ENCODE data around the gene SLIT3. TPM values are rescaled to one million over a fixed set of nuclear protein-coding genes. Genes with fewer than 3 reads are reported as not detected.
A peak's percentile ranks its signal among the peaks of the same experiment; 100 is the strongest.

The SLIT3 gene
- polyA plus RNA-seq, 1 of the 3 experiments (the other 2 are of a cell fraction) = 119 TPM

- TF ChIP-seq FOSL2 (IDR thresholded peaks at IDR 0.05; ENCODE audit: borderline replicate concordance, low read depth) = peak; percentile 66; the same call in 1 of the 2 replicates
These were observed 138.5 kb downstream of the SLIT3 start (continued) for GRCh38 chr5:169162407-169162806.

GRCh38 chr5:169161022-169161680 lies 139.8 kb downstream of the SLIT3 start:
- H3K4me2 ChIP-seq = peak overlapping the region; percentile 61
- H3K9me2 ChIP-seq = no peaks in the 10 kb centered on the region
- H2AFZ ChIP-seq (ENCODE audit: low read depth) = no peak overlapping the region
- H3K9me3 ChIP-seq = peaks cover 13% of the 10 kb centered on the region; the same call in 1 of the 2 replicates
- H4K20me1 ChIP-seq (ENCODE audit: insufficient read depth) = no peaks in the 10 kb centered on the region
- H3K4me1 ChIP-seq (ENCODE audit: control insufficient read depth in 1 of 2, insufficient read depth in 2 of 2, low read depth in 1 of 2, low read length in 1 of 2) = peaks cover 33 to 37% of the 10 kb centered on the region in 2 experiments
- no peaks in the 10 kb centered on the region for H3K27me3 ChIP-seq (ENCODE audit: insufficient read depth)
- no peak overlapping the region for H3K4me3 ChIP-seq (ENCODE audit: low read depth in 2 of 2, low read length in 1 of 2)
- ChIA-PET POLR2A (interaction anchor here (0.6 to 1.6 kb wide), 3 partner anchors 61 to 140 kb away, joined by 3 to 4 read pairs (median 3); partner anchors contain the start of gene SLIT3), CTCF (interaction anchor here (0.8 to 2.0 kb wide), 7 partner anchors 8 to 174 kb away, joined by 3 to 10 read pairs (median 4); no protein-coding TSS in a partner anchor)
- H3K27ac ChIP-seq (ENCODE audit: low read depth in 2 of 2, low read length in 1 of 2) = peak overlapping the region; percentile 90 to 97
- H3K79me2 ChIP-seq (ENCODE audit: insufficient read depth) = peaks cover 24% of the 10 kb centered on the region
- peaks cover 1 to 17% of the 10 kb centered on the region in 2 experiments for H3K36me3 ChIP-seq (replicated peaks in 1 of 2; ENCODE audit: control insufficient read depth in 1 of 2, insufficient read depth in 2 of 2, low read length in 1 of 2)
- peaks cover 55% of the 10 kb centered on the region for H3F3A ChIP-seq (replicated peaks; ENCODE audit: insufficient read depth)
- DNase-seq = peak; percentile 25
- peak overlapping the region; percentile 62 for H3K9ac ChIP-seq
- 15% methylated on average over 13 of the region's 13 CpGs for WGBS (ENCODE audit: low lambda C conversion rate)
- TF ChIP-seq NFIC (IDR thresholded peaks at IDR 0.05; ENCODE audit: borderline replicate concordance) (peak; percentile 97), GABPA (IDR thresholded peaks at IDR 0.05; ENCODE audit: low read depth) (no peak), TCF12 (IDR thresholded peaks at IDR 0.05) (peak; percentile 86), JUND (IDR thresholded peaks at IDR 0.05) (peak; percentile 75), RCOR1 (IDR thresholded peaks at IDR 0.05; ENCODE audit: low read length) (no peak), RAD21 (IDR thresholded peaks at IDR 0.05; ENCODE audit: low read length) (no peak), SMC3 (IDR thresholded peaks at IDR 0.05; ENCODE audit: low read depth, low read length) (0 out of 2 replicates have a peak, but pooled peaks have one; percentile 8), PBX3 (IDR thresholded peaks at IDR 0.05) (peak; percentile 92), EZH2phosphoT487 (IDR thresholded peaks at IDR 0.05; ENCODE audit: borderline replicate concordance, low read depth) (no peak), YY1 (IDR thresholded peaks at IDR 0.05; ENCODE audit: low read depth) (no peak), USF1 (IDR thresholded peaks at IDR 0.05; ENCODE audit: borderline replicate concordance, low read depth) (0 out of 2 replicates have a peak, but pooled peaks have one; percentile 10), ELF1 (IDR thresholded peaks at IDR 0.05) (no peak), POLR2AphosphoS5 (IDR thresholded peaks at IDR 0.05; ENCODE audit: low read depth, low read length) (peak; percentile 51), GATA2 (CRISPR knock-in tag; IDR thresholded peaks at IDR 0.05) (no peak), FOXM1 (IDR thresholded peaks at IDR 0.05; ENCODE audit: low read depth) (0 out of 2 replicates have a peak, but pooled peaks have one; percentile 38), CHD2 (IDR thresholded peaks at IDR 0.05; ENCODE audit: low read length, partially characterized antibody) (no peak), MEF2A (IDR thresholded peaks at IDR 0.05; ENCODE audit: borderline replicate concordance, low read depth) (no peak), EP300 (IDR thresholded peaks at IDR 0.05; ENCODE audit: borderline replicate concordance in 1 of 2, low read depth in 1 of 2, low read length in 1 of 2) (peak; percentile 44 to 93; a peak in 3 of 4 replicates), NRF1 (IDR thresholded peaks at IDR 0.05; ENCODE audit: low read depth, low read length) (no peak), RFX5 (IDR thresholded peaks at IDR 0.05; ENCODE audit: low read length) (no peak), TEAD4 (IDR thresholded peaks at IDR 0.05; ENCODE audit: borderline replicate concordance, insufficient read depth) (peak; percentile 98), MXI1 (IDR thresholded peaks at IDR 0.05; ENCODE audit: low read depth, low read length) (no peak), SIN3A (IDR thresholded peaks at IDR 0.05; ENCODE audit: borderline replicate concordance, low read depth, low read length) (0 out of 2 replicates have a peak, but pooled peaks have one; percentile 14), TAF1 (IDR thresholded peaks at IDR 0.05; ENCODE audit: borderline replicate concordance, low read depth, low read length) (no peak; the same call in 1 of the 2 replicates), FOXJ3 (CRISPR knock-in tag; IDR thresholded peaks at IDR 0.05) (no peak)
- TF ChIP-seq, protein P1, sequence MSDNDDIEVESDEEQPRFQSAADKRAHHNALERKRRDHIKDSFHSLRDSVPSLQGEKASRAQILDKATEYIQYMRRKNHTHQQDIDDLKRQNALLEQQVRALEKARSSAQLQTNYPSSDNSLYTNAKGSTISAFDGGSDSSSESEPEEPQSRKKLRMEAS (IDR thresholded peaks at IDR 0.05; ENCODE audit: low read depth) = no peak; the same call in 1 of the 2 replicates
- TF ChIP-seq, protein P2, sequence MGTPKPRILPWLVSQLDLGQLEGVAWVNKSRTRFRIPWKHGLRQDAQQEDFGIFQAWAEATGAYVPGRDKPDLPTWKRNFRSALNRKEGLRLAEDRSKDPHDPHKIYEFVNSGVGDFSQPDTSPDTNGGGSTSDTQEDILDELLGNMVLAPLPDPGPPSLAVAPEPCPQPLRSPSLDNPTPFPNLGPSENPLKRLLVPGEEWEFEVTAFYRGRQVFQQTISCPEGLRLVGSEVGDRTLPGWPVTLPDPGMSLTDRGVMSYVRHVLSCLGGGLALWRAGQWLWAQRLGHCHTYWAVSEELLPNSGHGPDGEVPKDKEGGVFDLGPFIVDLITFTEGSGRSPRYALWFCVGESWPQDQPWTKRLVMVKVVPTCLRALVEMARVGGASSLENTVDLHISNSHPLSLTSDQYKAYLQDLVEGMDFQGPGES (IDR thresholded peaks at IDR 0.05; ENCODE audit: low read depth, low read length) = no peak
- TF ChIP-seq, protein P3, sequence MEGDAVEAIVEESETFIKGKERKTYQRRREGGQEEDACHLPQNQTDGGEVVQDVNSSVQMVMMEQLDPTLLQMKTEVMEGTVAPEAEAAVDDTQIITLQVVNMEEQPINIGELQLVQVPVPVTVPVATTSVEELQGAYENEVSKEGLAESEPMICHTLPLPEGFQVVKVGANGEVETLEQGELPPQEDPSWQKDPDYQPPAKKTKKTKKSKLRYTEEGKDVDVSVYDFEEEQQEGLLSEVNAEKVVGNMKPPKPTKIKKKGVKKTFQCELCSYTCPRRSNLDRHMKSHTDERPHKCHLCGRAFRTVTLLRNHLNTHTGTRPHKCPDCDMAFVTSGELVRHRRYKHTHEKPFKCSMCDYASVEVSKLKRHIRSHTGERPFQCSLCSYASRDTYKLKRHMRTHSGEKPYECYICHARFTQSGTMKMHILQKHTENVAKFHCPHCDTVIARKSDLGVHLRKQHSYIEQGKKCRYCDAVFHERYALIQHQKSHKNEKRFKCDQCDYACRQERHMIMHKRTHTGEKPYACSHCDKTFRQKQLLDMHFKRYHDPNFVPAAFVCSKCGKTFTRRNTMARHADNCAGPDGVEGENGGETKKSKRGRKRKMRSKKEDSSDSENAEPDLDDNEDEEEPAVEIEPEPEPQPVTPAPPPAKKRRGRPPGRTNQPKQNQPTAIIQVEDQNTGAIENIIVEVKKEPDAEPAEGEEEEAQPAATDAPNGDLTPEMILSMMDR (IDR thresholded peaks at IDR 0.05) = no peak

Data from SK-N-SH (cell line).